Subcutaneous adipose tissue (tissue), 4 donors: Measurements from ENCODE around the gene HRH2. TPM values are rescaled to one million over a fixed set of nuclear protein-coding genes. Genes with fewer than 3 reads are reported as not detected.

Experiments
- total RNA-seq, 4 donors: library from RNA; depleted of rRNA; stranded (reverse); fragments of >200 nt; gene quantifications; one replicate each; pipeline ENCODE4 v1.1.0, GENCODE V29; 2016
- TF ChIP-seq, protein P1 (sequence below): fragments of 450-650 bp; IDR thresholded peaks from one replicate; pipeline ENCODE4 v1.5.1; 2016; ENCODE audit warnings: low read depth, mild to moderate bottlenecking, control low read depth, antibody characterized with exemption, moderate library complexity

The HRH2 gene
- total RNA-seq, 4 donors from 2014 or later = 2.4 to 6.5 (median 5.5) TPM

DNA sequence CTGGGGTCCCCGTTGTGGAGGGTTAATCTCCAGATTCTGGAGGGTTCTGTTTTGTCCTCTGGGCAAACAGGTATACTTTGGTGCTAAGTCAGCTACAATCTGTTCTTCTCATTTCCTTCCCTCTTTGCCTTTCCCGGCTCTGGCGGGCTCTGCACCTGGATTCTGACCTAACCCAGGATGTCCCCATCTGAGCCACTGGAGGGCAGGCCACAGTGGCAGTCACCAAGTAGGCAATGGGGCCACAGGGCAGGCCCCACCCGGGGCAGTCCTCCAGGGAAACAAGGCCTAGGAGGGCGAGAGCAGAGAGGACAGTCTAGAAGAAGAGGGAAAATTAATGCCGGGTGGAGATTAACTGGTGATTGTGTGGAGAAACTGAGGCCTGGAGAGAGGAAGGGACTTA lies 40.4 kb upstream of the HRH2 start:
- TF ChIP-seq, protein P1, sequence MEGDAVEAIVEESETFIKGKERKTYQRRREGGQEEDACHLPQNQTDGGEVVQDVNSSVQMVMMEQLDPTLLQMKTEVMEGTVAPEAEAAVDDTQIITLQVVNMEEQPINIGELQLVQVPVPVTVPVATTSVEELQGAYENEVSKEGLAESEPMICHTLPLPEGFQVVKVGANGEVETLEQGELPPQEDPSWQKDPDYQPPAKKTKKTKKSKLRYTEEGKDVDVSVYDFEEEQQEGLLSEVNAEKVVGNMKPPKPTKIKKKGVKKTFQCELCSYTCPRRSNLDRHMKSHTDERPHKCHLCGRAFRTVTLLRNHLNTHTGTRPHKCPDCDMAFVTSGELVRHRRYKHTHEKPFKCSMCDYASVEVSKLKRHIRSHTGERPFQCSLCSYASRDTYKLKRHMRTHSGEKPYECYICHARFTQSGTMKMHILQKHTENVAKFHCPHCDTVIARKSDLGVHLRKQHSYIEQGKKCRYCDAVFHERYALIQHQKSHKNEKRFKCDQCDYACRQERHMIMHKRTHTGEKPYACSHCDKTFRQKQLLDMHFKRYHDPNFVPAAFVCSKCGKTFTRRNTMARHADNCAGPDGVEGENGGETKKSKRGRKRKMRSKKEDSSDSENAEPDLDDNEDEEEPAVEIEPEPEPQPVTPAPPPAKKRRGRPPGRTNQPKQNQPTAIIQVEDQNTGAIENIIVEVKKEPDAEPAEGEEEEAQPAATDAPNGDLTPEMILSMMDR = no peak

DNA sequence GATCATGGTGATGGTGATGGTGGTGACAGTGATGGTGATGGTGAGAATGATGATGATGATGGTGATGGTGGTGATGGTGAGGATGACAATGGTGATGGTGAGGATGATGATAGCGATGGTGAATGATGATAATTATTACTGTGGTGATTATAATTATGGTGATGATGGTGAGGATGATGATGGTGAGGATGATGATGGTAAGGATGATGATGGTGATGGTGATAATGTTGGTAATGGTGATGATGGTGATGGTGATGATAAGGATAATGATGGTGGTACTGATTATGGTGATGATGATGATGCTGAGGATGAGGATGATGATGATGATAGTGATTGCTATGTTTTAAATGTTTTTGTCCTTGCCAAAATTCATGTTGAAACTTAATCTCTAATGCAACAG lies 37.3 kb upstream of the HRH2 start:
- TF ChIP-seq, protein P1 = no peak

DNA sequence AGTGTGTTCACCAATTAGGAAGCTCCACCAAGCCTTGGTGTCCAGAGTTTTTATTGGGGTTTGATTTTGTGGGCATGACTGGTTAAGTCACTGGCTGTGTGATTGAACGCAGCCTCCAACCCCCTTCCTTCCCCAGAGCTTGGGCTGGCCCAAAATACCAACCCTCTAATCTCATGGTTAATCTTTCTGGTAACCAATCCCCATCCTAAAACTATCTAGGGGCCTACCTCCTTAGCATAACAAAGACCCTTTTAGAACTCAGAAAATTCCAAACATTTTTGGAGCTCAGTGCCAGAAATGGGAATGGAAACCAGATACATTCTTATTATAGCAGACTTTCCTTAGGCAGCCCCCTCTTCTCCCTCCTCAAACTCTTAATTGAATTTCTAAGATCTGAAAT lies 35.9 kb upstream of the HRH2 start:
- TF ChIP-seq, protein P1 = no peak

DNA sequence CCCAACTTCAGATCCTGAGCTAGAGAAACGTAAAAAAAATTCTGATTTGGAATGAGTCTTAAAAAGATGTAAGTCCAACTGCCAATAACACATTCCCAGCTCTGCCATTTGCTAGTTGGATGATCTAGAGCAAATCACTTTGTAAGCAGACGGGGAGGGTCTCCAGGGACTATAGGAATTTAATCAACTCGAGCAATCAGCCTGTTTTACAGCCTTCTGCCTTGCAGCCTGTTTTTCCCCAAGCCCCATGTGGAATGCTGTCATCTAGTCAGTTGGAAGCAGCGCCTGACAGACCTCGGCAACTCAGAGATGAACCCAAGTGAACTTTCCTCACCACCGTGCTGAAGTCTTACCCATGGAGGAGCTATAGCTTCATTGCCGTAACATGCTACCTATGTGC lies 34.8 kb upstream of the HRH2 start:
- TF ChIP-seq, protein P1 = no peak

DNA sequence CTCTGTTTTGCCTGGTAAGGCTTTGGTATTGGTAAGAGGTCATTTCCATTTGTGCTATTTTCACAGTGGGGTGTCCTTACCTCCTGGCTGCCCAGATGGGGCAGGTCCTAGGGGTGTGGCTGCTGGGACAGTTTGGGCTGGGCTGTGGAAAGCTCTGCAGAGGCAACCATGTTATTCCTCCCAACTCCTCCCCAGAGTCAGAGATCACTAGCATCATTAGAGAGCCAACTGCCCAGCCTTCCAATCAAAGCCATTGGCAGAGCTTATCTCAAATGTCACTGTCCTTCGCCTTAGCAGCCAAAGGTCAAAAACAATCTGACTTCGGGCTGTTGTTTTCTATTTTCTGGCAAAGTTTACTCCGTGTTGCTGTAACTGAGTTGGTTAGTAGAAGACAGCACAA lies 33.6 kb upstream of the HRH2 start:
- TF ChIP-seq, protein P1 = no peak

DNA sequence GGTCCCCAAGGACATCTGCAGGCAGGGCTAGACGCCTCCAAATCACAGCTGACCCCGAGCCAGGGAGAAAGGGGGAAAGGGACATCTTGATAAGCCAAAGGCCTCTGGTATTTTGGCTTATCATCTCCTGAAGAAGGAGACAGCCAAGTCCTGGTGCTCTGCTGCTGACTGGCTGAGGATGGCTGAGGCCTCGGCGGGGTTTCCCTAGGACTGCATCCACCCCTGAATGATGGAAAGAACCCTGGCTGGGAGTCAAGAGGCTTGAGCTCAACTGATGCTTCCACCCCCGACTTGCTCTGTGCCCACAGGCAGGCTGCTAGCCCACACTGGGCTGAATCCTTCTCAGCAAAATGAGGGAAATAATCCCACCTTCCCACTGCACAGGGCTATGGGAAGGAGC lies 30.9 kb upstream of the HRH2 start:
- TF ChIP-seq, protein P1 = no peak

DNA sequence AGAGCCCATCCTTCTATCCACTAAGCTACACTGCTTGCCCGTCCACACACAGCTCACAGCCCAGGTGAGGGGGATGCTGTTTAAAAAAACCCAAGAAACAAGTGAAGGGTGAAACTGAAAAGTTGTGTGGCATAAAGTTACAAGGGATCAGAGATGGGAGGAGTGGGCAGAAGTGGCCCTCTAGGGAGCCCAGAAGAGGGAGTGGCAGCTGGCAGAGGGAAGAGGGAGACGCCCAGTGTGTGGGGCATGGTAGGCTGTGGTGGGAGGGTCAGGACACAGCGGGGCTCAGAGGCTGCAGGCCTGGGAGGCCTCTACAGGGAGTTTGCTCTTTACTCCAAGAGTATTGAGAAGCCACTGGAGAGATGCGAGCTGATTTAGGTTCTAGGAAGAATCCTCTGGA lies 30.1 kb upstream of the HRH2 start:
- TF ChIP-seq, protein P1 = no peak
